A673 (cell line): Measurements from ENCODE around the gene BEGAIN.

Source experiments
- CTCF ChIP-seq: fragments of 300-800, 200-600 bp; sonication (generic); conservative IDR thresholded peaks from 2 replicates; pipeline ENCODE4 v1.5.1; 2017; ENCODE audit warnings: low read depth, mild to moderate bottlenecking, antibody characterized with exemption, low read length, moderate library complexity, mixed read lengths
- EZH2 ChIP-seq: fragments of 200-600 bp; sonication (generic); IDR thresholded peaks from 2 replicates; pipeline ENCODE4 v1.6.1; 2017; ENCODE audit warnings: borderline replicate concordance, low read depth, mild to moderate bottlenecking, mixed read lengths, antibody characterized with exemption, low read length; ENCODE audit not compliant: poor library complexity, severe bottlenecking

GRCh38 chr14:100567877-100568163 lies 19.4 kb downstream of the BEGAIN start:
- TF ChIP-seq CTCF, result no peak
- TF ChIP-seq EZH2, result no peak
